ENCODE measurements around the gene BCDIN3D. TPM values are rescaled to one million over a fixed set of nuclear protein-coding genes. Genes with fewer than 3 reads are reported as not detected.

Gene BCDIN3D
- total and polyA plus RNA-seq, 2 donors (not counting 3 experiments of a cell fraction or from before 2014, with no cell fraction given), result 1.8 to 3.1 TPM

DNA sequence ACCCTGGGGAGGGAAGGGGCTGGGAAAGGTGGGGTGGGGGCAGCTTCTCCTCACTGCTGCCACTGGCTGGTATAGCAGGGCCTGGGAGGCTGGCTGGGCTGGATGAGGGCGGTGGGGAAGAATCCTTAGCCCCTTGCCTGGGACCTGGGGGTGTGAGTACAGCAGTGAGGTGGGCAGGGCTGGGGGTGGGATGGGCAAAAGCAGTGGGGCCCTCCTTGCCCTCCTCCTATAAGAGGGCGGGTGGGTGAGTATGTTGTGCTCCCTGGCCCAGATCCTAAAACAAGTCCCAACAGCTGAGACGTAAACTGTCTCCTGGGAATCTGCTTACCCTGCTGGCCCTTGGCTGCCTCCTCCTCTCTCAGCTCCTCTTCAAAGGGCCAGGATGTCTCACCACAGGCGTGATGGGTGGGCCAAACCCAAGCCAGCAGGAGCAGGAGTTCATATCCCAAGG, 16.9 kb downstream of the BCDIN3D start:
- intact Hi-C loops (cut with micrococcal nuclease), result loop anchor here (5.0 kb wide), 1 partner anchor 189 kb away; no protein-coding TSS in a partner anchor
- Histone ChIP-seq H4K20me1 (replicated peaks; ENCODE audit: control insufficient read depth, extremely low read depth, insufficient read depth, low read length) (no peaks in the 10 kb centered on the region), H3K9me1 (replicated peaks; ENCODE audit: control insufficient read depth, extremely low read depth, insufficient read depth, low read length) (no peaks in the 10 kb centered on the region), H3K9me3 (replicated peaks; ENCODE audit: control insufficient read depth, insufficient read depth, low read length) (no peaks in the 10 kb centered on the region), H3K9ac (replicated peaks; ENCODE audit: extremely low read depth, insufficient read depth, low read length) (no peak overlapping the region), H3K36me3 (ENCODE audit: control insufficient read depth in 2 of 2, extremely low read depth in 1 of 2, insufficient read depth in 2 of 2, low read length in 2 of 2) (peaks cover 0 to 4% of the 10 kb centered on the region in 2 experiments), H3K4me3 (replicated peaks in 1 of 3; ENCODE audit: insufficient read depth in 1 of 3, low read depth in 1 of 3, low read length in 3 of 3) (no peak overlapping the region), H3K4me2 (ENCODE audit: insufficient read depth, low read length) (no peak overlapping the region), H3K27ac (ENCODE audit: insufficient read depth, low read depth, low read length) (no peak overlapping the region), H2AFZ (ENCODE audit: low read depth, low read length) (no peak overlapping the region), H3K27me3 (ENCODE audit: control insufficient read depth in 2 of 2, insufficient read depth in 2 of 2, low read length in 2 of 2) (no peaks in the 10 kb centered on the region), H3K4me1 (ENCODE audit: control insufficient read depth, extremely low read depth, insufficient read depth, low read length) (peaks cover 47% of the 10 kb centered on the region), H3K79me2 (ENCODE audit: control insufficient read depth, insufficient read depth, low read length) (peaks cover 58% of the 10 kb centered on the region)
- FAIRE-seq, result no peak
- no peak for TF ChIP-seq EZH2 (IDR thresholded peaks at IDR 0.05; ENCODE audit: borderline replicate concordance, low read depth, low read length, severe bottlenecking)
- TF ChIP-seq POLR2A (IDR thresholded peaks at IDR 0.05; ENCODE audit: low read depth, low read length), result no peak
- no peak for TF ChIP-seq POLR2AphosphoS5 (IDR thresholded peaks at IDR 0.05; ENCODE audit: insufficient read depth, low read depth, low read length)
- TF ChIP-seq, protein P1, sequence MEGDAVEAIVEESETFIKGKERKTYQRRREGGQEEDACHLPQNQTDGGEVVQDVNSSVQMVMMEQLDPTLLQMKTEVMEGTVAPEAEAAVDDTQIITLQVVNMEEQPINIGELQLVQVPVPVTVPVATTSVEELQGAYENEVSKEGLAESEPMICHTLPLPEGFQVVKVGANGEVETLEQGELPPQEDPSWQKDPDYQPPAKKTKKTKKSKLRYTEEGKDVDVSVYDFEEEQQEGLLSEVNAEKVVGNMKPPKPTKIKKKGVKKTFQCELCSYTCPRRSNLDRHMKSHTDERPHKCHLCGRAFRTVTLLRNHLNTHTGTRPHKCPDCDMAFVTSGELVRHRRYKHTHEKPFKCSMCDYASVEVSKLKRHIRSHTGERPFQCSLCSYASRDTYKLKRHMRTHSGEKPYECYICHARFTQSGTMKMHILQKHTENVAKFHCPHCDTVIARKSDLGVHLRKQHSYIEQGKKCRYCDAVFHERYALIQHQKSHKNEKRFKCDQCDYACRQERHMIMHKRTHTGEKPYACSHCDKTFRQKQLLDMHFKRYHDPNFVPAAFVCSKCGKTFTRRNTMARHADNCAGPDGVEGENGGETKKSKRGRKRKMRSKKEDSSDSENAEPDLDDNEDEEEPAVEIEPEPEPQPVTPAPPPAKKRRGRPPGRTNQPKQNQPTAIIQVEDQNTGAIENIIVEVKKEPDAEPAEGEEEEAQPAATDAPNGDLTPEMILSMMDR (IDR thresholded peaks at IDR 0.05; ENCODE audit: extremely low read depth in 1 of 2, insufficient read depth in 1 of 2, low read depth in 1 of 2, low read length in 2 of 2), result no peak
- TF ChIP-seq MYC (IDR thresholded peaks at IDR 0.05; ENCODE audit: low read depth, low read length), result no peak
- TF ChIP-seq GATA2 (IDR thresholded peaks at IDR 0.05; ENCODE audit: insufficient read depth, insufficient read length, low read depth, low read length), result no peak
- TF ChIP-seq FOS (IDR thresholded peaks at IDR 0.05; ENCODE audit: borderline replicate concordance, insufficient read depth, low read length), result no peak
- TF ChIP-seq, protein P2, sequence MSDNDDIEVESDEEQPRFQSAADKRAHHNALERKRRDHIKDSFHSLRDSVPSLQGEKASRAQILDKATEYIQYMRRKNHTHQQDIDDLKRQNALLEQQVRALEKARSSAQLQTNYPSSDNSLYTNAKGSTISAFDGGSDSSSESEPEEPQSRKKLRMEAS (IDR thresholded peaks at IDR 0.05; ENCODE audit: insufficient read depth, insufficient read length), result no peak
- no TSS peak for BruUV-seq (replicated peaks)
- dilution Hi-C loops (cut with MboI; ENCODE audit: extremely low pct_ligation_motif_present, low sequenced_read_pairs), result no loop called here
- CTCF ChIA-PET, result interaction anchor here (0.8 to 6.1 kb wide), 7 partner anchors 13 to 85 kb away, joined by 3 to 53 read pairs (median 4); partner anchors contain the start of gene TMBIM6
- POLR2A ChIA-PET, result interaction anchor here (0.8 kb wide), 1 partner anchor 85 kb away, joined by 3 read pairs; the partner anchor contains the start of gene TMBIM6
- DNase-seq (ENCODE audit: low read depth, low spot score), result no peak
